Lower leg skin (tissue), 3 donors: ENCODE measurements around the gene ZMIZ2.

Source experiments
- CTCF ChIP-seq, 3 donors: fragments of 450-650 bp; IDR thresholded peaks; one replicate each; pipeline ENCODE4 v1.5.1; 2016; ENCODE audit warnings: antibody characterized with exemption in 3 of 3, mild to moderate bottlenecking in 3 of 3, moderate library complexity in 2 of 3
- POLR2A ChIP-seq, 2 donors: fragments of 450-650 bp; IDR thresholded peaks; one replicate each; pipeline ENCODE4 v1.6.1; 2016 to 2017; ENCODE audit warnings: antibody characterized with exemption in 2 of 2, mild to moderate bottlenecking in 1 of 2, moderate library complexity in 1 of 2

- TF ChIP-seq CTCF (IDR thresholded peaks at IDR 0.05) (no peak), POLR2A (IDR thresholded peaks at IDR 0.05) (no peak)
These were observed 35.7 kb downstream of the ZMIZ2 start for GRCh38 chr7:44784364-44784763.
